IPS DF 6.9 (cell line): Measurements from ENCODE around the gene CD22.

ENCODE experiments used
- DNase-seq: peaks from one replicate; pipeline ENCODE4 v3.0.0-alpha.2; 2013; ENCODE audit warnings: low read depth, low spot score
- H3K27ac ChIP-seq: one replicate; pipeline ENCODE4 v1.5.1; 2013; ENCODE audit warnings: low read length, control low read depth
- H3K27me3 ChIP-seq: 2 replicates; pipeline ENCODE4 v1.6.1; 2013; ENCODE audit warnings: mild to moderate bottlenecking, low read length; ENCODE audit not compliant: control insufficient read depth, insufficient read depth
- H3K36me3 ChIP-seq: 2 replicates; pipeline ENCODE4 v1.6.1; 2013; ENCODE audit warnings: low read length; ENCODE audit not compliant: control insufficient read depth, insufficient read depth
- H3K4me1 ChIP-seq: 2 replicates; pipeline ENCODE4 v1.6.1; 2013; ENCODE audit warnings: low read length; ENCODE audit not compliant: control insufficient read depth, insufficient read depth
- H3K4me3 ChIP-seq: 2 replicates; pipeline ENCODE4 v1.5.1; 2013; ENCODE audit warnings: mild to moderate bottlenecking, low read length
- H3K9me3 ChIP-seq: 2 replicates; pipeline ENCODE4 v1.6.1; 2013; ENCODE audit warnings: low read length, inconsistent platforms; ENCODE audit not compliant: control insufficient read depth, insufficient read depth
- WGBS: extraction: QIAGEN DNeasy Blood & Tissue Kit; methylation state at CpG from one replicate; pipeline ENCODE4 v1.1.7; 2013; ENCODE audit warnings: mixed read lengths, missing lambda C conversion rate; ENCODE audit not compliant: insufficient read length, insufficient coverage; 5-methylcytosine and 5-hydroxymethylcytosine counted together

CD22 gene

GRCh38 chr19:35304036-35304435, 25.0 kb upstream of the CD22 start:
- Histone ChIP-seq H3K27me3 (no peaks in the 10 kb centered on the region), H3K4me1 (peaks cover 2% of the 10 kb centered on the region; the same call in 1 of the 2 replicates), H3K4me3 (no peak overlapping the region), H3K27ac (no peak overlapping the region), H3K9me3 (no peaks in the 10 kb centered on the region), H3K36me3 (no peaks in the 10 kb centered on the region)
- WGBS, result no CpG with 5 or more reads among the region's 11 CpGs
- no peak for DNase-seq

- H3K4me3 ChIP-seq, result no peak overlapping the region
- H3K27me3 ChIP-seq, result no peaks in the 10 kb centered on the region
- no peaks in the 10 kb centered on the region for H3K9me3 ChIP-seq
- H3K36me3 ChIP-seq, result no peaks in the 10 kb centered on the region; the same call in 1 of the 2 replicates
- WGBS, result no CpG with 5 or more reads among the region's 6 CpGs
- peaks cover under 1% of the 10 kb centered on the region; the same call in 1 of the 2 replicates for H3K4me1 ChIP-seq
- DNase-seq, result no peak
- no peak overlapping the region for H3K27ac ChIP-seq
These were observed 23.8 kb upstream of the CD22 start for GRCh38 chr19:35305181-35305580.

DNA sequence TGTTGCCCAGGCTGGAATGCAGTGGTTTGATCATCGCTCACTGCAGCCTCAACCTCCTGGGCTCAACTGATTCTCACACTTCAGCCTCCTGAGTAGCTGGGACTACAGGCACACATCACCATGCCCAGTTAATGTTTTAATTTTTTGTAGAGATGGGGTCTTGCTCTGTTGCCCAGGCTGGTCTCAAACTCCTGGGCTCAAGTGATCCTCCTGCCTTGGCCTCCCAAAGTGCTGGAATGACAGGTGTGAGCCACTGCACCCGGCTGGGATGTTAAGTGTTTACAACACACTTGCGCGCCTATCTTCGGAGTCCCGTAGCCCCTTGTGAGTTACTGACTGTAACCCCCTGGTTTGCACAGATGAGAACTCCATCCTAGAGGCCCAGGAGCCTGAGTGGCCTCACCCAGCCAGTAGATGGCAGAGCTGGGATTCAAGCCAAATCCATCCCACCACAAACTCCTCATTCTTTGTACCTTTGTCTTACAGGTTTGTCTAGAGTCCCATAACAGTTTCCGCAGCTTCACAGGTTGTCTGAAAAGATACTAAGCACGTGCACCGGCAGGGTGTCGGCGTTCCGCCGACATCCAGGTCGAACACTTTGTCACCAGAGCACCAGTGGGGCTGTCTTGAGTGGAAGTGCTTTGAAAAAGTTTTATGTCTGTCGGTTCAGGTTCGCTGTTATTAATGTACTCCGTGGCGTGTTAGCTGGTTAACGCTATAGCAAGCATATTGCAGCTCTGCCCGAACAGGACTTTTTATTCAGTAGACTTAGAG, 22.3 kb upstream of the CD22 start:
- DNase-seq, result no peak
- no peak overlapping the region for H3K4me3 ChIP-seq
- no peaks in the 10 kb centered on the region for H3K4me1 ChIP-seq
- no peaks in the 10 kb centered on the region; the same call in 1 of the 2 replicates for H3K36me3 ChIP-seq
- H3K9me3 ChIP-seq, result no peaks in the 10 kb centered on the region
- no peaks in the 10 kb centered on the region for H3K27me3 ChIP-seq
- no peak overlapping the region for H3K27ac ChIP-seq
- whole genome bisulfite sequencing, result no CpG with 5 or more reads among the region's 20 CpGs

DNA sequence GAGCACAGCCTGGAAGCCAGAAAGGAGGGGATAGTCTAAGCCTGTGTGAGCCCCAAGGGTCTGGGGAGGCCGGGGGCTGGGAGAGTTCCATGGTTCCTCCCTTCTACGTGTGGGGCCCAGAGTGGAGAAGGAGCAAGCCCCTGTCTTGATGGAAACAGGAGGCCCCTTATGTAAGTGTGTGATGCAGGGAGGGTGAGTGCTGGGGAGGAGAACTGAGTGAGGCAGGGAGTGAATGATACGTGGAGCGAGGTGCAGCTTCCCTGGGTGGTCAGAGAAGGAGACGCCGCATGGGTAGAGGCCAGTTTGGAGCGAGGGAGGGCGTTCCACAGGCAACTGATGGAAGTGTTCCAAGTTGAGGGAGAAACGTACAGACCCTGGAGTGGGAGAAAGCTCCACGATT, 21.1 kb upstream of the CD22 start:
- Histone ChIP-seq H3K27ac (no peak overlapping the region), H3K36me3 (no peaks in the 10 kb centered on the region; the same call in 1 of the 2 replicates), H3K9me3 (no peaks in the 10 kb centered on the region), H3K27me3 (no peaks in the 10 kb centered on the region), H3K4me1 (no peaks in the 10 kb centered on the region), H3K4me3 (no peak overlapping the region)
- no peak for DNase-seq
- WGBS, result no CpG with 5 or more reads among the region's 10 CpGs

GRCh38 chr19:35308910-35309309, 20.1 kb upstream of the CD22 start:
- WGBS, result no CpG with 5 or more reads among the region's 7 CpGs
- Histone ChIP-seq H3K4me1 (no peaks in the 10 kb centered on the region), H3K4me3 (no peak overlapping the region), H3K27me3 (no peaks in the 10 kb centered on the region), H3K36me3 (no peaks in the 10 kb centered on the region; the same call in 1 of the 2 replicates), H3K9me3 (no peaks in the 10 kb centered on the region), H3K27ac (no peak overlapping the region)
- no peak for DNase-seq

DNA sequence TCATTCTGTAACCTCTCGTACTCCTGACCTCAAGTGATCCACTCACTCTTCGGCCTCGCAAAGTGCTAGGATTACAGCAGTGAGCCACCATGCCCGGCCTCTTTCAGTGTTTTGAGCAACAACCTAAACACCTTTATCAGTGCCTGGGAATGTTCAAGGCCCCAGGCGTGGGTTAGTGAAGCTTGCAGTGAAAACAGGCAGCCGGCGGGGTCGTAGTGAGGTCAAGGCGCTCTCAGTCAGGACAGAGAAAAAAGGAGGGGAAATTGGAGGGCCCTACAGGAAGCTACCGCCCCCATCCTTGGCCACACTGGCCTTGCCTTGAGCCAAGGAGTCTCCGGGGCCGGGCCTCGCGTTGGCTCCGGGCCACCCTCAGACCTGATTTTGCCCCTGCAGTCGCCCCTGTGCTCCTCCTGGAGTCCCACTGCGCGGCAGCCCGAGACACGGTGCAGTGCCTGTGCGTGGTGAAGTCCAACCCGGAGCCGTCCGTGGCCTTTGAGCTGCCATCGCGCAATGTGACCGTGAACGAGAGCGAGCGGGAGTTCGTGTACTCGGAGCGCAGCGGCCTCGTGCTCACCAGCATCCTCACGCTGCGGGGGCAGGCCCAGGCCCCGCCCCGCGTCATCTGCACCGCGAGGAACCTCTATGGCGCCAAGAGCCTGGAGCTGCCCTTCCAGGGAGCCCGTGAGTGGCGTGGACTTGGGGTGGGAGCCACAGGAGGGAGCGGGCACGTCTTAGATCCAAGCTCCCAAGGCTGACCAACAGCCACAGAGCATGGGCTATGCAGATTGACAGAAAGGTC, 19.3 kb upstream of the CD22 start:
- no peaks in the 10 kb centered on the region; the same call in 1 of the 2 replicates for H3K36me3 ChIP-seq
- WGBS, result no CpG with 5 or more reads among the region's 47 CpGs
- no peaks in the 10 kb centered on the region for H3K9me3 ChIP-seq
- H3K27ac ChIP-seq, result no peak overlapping the region
- H3K4me3 ChIP-seq, result no peak overlapping the region
- no peaks in the 10 kb centered on the region for H3K4me1 ChIP-seq
- no peaks in the 10 kb centered on the region for H3K27me3 ChIP-seq
- no peak for DNase-seq

- Histone ChIP-seq H3K27me3 (no peaks in the 10 kb centered on the region), H3K4me1 (no peaks in the 10 kb centered on the region), H3K4me3 (no peak overlapping the region), H3K36me3 (no peaks in the 10 kb centered on the region; the same call in 1 of the 2 replicates), H3K9me3 (no peaks in the 10 kb centered on the region), H3K27ac (no peak overlapping the region)
- DNase-seq, result no peak
- no CpG with 5 or more reads among the region's 12 CpGs for WGBS
These were observed 18.7 kb upstream of the CD22 start for GRCh38 chr19:35310331-35310730.

DNA sequence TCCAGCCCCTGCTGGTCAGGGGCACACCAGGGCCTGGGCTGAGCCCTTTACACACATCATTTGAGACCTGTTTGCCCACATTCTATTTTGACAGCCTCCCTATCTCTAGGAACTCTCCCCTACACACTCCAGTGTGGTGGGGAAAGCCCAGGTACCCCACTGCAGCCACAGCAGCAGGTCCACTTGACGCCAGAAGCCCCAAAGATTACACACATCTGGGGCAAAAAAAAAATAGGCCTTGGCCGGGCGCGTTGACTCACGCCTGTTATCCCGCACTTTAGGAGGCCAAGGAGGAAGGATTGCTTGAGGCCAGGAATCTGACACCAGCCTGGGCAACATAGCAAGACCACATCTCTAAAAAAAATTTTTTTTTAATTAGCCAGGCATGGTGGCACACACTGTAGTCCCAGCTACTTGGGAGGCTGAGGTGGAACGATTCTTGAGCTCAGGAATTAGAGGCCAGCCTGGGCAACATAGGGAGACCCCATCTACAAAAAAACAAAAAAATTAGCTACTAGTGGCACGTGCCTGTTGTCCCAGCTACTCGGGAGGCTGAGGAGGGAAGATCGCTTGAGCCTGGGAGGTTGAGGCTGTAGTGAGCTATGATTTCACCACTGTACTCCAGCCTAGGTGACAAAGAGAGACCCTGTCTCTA, 18.0 kb upstream of the CD22 start:
- DNase-seq, result no peak
- no peaks in the 10 kb centered on the region for H3K4me1 ChIP-seq
- H3K9me3 ChIP-seq, result no peaks in the 10 kb centered on the region
- H3K27ac ChIP-seq, result no peak overlapping the region
- H3K36me3 ChIP-seq, result no peaks in the 10 kb centered on the region; the same call in 1 of the 2 replicates
- no CpG with 5 or more reads among the region's 10 CpGs for WGBS
- no peak overlapping the region for H3K4me3 ChIP-seq
- no peaks in the 10 kb centered on the region for H3K27me3 ChIP-seq

- no CpG with 5 or more reads among the region's 21 CpGs for WGBS
- DNase-seq, result no peak
- Histone ChIP-seq H3K4me3 (no peak overlapping the region), H3K27me3 (no peaks in the 10 kb centered on the region), H3K27ac (no peak overlapping the region), H3K9me3 (no peaks in the 10 kb centered on the region), H3K36me3 (no peaks in the 10 kb centered on the region; the same call in 1 of the 2 replicates), H3K4me1 (no peaks in the 10 kb centered on the region)
These were observed 16.9 kb upstream of the CD22 start for GRCh38 chr19:35311901-35312665.

GRCh38 chr19:35313587-35313986, 15.4 kb upstream of the CD22 start:
- no peak for DNase-seq
- H3K36me3 ChIP-seq, result no peaks in the 10 kb centered on the region; the same call in 1 of the 2 replicates
- no CpG with 5 or more reads among the region's 7 CpGs for WGBS
- no peak overlapping the region for H3K4me3 ChIP-seq
- H3K9me3 ChIP-seq, result no peaks in the 10 kb centered on the region
- H3K4me1 ChIP-seq, result no peaks in the 10 kb centered on the region
- no peaks in the 10 kb centered on the region for H3K27me3 ChIP-seq
- H3K27ac ChIP-seq, result no peak overlapping the region
